HepG2 (cell line): ENCODE results near the gene PIGO. TPM values are rescaled to one million over a fixed set of nuclear protein-coding genes. Genes with fewer than 3 reads are reported as not detected.

Experiments used
- CSRNP2 ChIP-seq: sonication (generic); formaldehyde crosslinking; conservative IDR thresholded peaks from 2 replicates; pipeline ENCODE4 v1.8.0; 2022; ENCODE audit warnings: low read depth, missing genetic modification reagents
- ELF1 ChIP-seq: sonication (generic); formaldehyde crosslinking; IDR thresholded peaks from 2 replicates; pipeline ENCODE4 v1.4.0; 2020; ENCODE audit warnings: missing genetic modification reagents
- ETV5 ChIP-seq: IDR thresholded peaks from 2 replicates; pipeline ENCODE4 v1.6.1; 2018; ENCODE audit warnings: missing biosample characterization, missing genetic modification reagents, inconsistent platforms, borderline replicate concordance
- EZH2 ChIP-seq: conservative IDR thresholded peaks from 2 replicates; pipeline ENCODE4 v1.6.1; 2012; ENCODE audit warnings: mild to moderate bottlenecking, low read depth, low read length, moderate library complexity
- FOXO4 ChIP-seq: sonication (generic); formaldehyde crosslinking; conservative IDR thresholded peaks from 2 replicates; pipeline ENCODE4 v1.8.1; 2023; ENCODE audit warnings: missing genetic modification reagents
- HDAC2 ChIP-seq: sonication (generic); formaldehyde crosslinking; IDR thresholded peaks from 2 replicates; pipeline ENCODE4 v1.4.0; 2020; ENCODE audit warnings: missing genetic modification reagents
- HINFP ChIP-seq: sonication (generic); formaldehyde crosslinking; IDR thresholded peaks from 2 replicates; pipeline ENCODE4 v1.4.0; 2020; ENCODE audit warnings: low read depth, mild to moderate bottlenecking, missing genetic modification reagents
- NR2F1 ChIP-seq, 2 experiments: fragments of 450-650 bp in 1 of 2; formaldehyde crosslinking in 1 of 2; IDR thresholded peaks; 2 replicates each; pipeline versions ENCODE4 v1.5.0 to v1.6.1; 2016 to 2020; ENCODE audit warnings: mild to moderate bottlenecking in 1 of 2, missing compliant biosample characterization in 1 of 2, missing genetic modification reagents in 1 of 2, moderate library complexity in 1 of 2
- RFX1 ChIP-seq: fragments of 450-650 bp; IDR thresholded peaks from 2 replicates; pipeline ENCODE4 v1.6.1; 2017
- TARDBP ChIP-seq: sonication (generic); formaldehyde crosslinking; IDR thresholded peaks from 2 replicates; pipeline ENCODE4 v1.8.0; 2022; ENCODE audit warnings: mild to moderate bottlenecking, missing genetic modification reagents
- ZC3H4 ChIP-seq: sonication (generic); formaldehyde crosslinking; IDR thresholded peaks from 2 replicates; pipeline ENCODE4 v1.4.0; 2020; ENCODE audit warnings: missing genetic modification reagents, borderline replicate concordance
- ZFYVE20 ChIP-seq: sonication (generic); formaldehyde crosslinking; IDR thresholded peaks from 2 replicates; pipeline ENCODE4 v1.8.0; 2023; ENCODE audit warnings: low read depth, mild to moderate bottlenecking, moderate library complexity, missing genetic modification reagents, borderline replicate concordance
- ZKSCAN1 ChIP-seq: fragments of 150-350 bp; IDR thresholded peaks from 2 replicates; pipeline ENCODE4 v1.6.1; 2014; ENCODE audit warnings: low read length
- ZNF225 ChIP-seq: sonication (generic); formaldehyde crosslinking; IDR thresholded peaks from 2 replicates; pipeline ENCODE4 v1.4.0; 2020; ENCODE audit warnings: mild to moderate bottlenecking, missing genetic modification reagents
- ZNF235 ChIP-seq: sonication (generic); formaldehyde crosslinking; IDR thresholded peaks from 2 replicates; pipeline ENCODE4 v1.8.1; 2023; ENCODE audit warnings: mild to moderate bottlenecking, missing genetic modification reagents, borderline replicate concordance
- ZNF383 ChIP-seq: sonication (generic); formaldehyde crosslinking; IDR thresholded peaks from 2 replicates; pipeline ENCODE4 v1.4.0; 2020; ENCODE audit warnings: missing genetic modification reagents, mild to moderate bottlenecking, borderline replicate concordance
- ZNF512 ChIP-seq: sonication (generic); formaldehyde crosslinking; IDR thresholded peaks from 2 replicates; pipeline ENCODE4 v1.4.0; 2020; ENCODE audit warnings: mild to moderate bottlenecking, missing genetic modification reagents
- ZNF512B ChIP-seq: sonication (generic); formaldehyde crosslinking; IDR thresholded peaks from 2 replicates; pipeline ENCODE4 v1.5.1; 2020; ENCODE audit warnings: missing genetic modification reagents, mild to moderate bottlenecking, borderline replicate concordance
- ZNF775 ChIP-seq: sonication (generic); formaldehyde crosslinking; IDR thresholded peaks from 2 replicates; pipeline ENCODE4 v1.4.0; 2020; ENCODE audit warnings: missing genetic modification reagents, mild to moderate bottlenecking, moderate library complexity, borderline replicate concordance
- polyA plus RNA-seq, 8 experiments: library from polyadenylated mRNA; depleted of rRNA in 3 of 8; stranded (reverse) in 7 of 8; unstranded in 1 of 8; fragments of >200 nt; fragmentation: Illumina TruSeq in 4 of 8; extraction: Trizol in 4 of 8; gene quantifications; 2 replicates each; pipeline versions ENCODE4 v1.2.1 to v1.2.3, GENCODE V29; 2011 to 2016; ENCODE audit warnings: low read depth in 4 of 8, missing spikeins in 1 of 8, mixed read lengths in 1 of 8; ENCODE audit not compliant: insufficient read depth in 1 of 8
- total RNA-seq, 5 experiments: library from RNA; depleted of rRNA; stranded (reverse); fragments of >200 nt; fragmentation: Illumina TruSeq; extraction: Trizol; gene quantifications; 2 replicates each; pipeline ENCODE4 v1.2.3, GENCODE V29; 2016; ENCODE audit warnings: low read depth in 1 of 5

The PIGO gene
- total and polyA plus RNA-seq, 2 of the 13 experiments (the other 11 are each of a cell fraction or from before 2014, with no cell fraction given) = 20.5 to 26.2 TPM

- TF ChIP-seq FOXO4 (0 out of 2 replicates have a peak, but pooled peaks have one; percentile 33), TARDBP (CRISPR knock-in tag) (peak; percentile 89), ZNF775 (CRISPR knock-in tag) (no peak), ZNF512B (no peak), EZH2 (no peak), ZNF383 (CRISPR knock-in tag) (no peak), ZC3H4 (CRISPR knock-in tag) (no peak; the same call in 1 of the 2 replicates), NR2F1 (CRISPR knock-in tag; IDR thresholded peaks at IDR 0.05) (no peak), HINFP (CRISPR knock-in tag) (peak; percentile 82), ELF1 (CRISPR knock-in tag) (peak; percentile 89), HDAC2 (CRISPR knock-in tag) (peak; percentile 73), ETV5 (CRISPR knock-in tag) (0 out of 2 replicates have a peak, but pooled peaks have one; percentile 23), ZNF235 (CRISPR knock-in tag) (no peak; the same call in 1 of the 2 replicates), ZFYVE20 (CRISPR knock-in tag) (no peak), ZNF225 (CRISPR knock-in tag) (no peak), ZNF512 (CRISPR knock-in tag) (no peak), CSRNP2 (CRISPR knock-in tag) (no peak), ZKSCAN1 (no peak), RFX1 (no peak)
These were observed 16.7 kb downstream of the PIGO start, which contains the start of gene FANCG (continued) for GRCh38 chr9:35079426-35080341.
